ENCODE measurements around the gene SHBG.

SHBG gene

DNA sequence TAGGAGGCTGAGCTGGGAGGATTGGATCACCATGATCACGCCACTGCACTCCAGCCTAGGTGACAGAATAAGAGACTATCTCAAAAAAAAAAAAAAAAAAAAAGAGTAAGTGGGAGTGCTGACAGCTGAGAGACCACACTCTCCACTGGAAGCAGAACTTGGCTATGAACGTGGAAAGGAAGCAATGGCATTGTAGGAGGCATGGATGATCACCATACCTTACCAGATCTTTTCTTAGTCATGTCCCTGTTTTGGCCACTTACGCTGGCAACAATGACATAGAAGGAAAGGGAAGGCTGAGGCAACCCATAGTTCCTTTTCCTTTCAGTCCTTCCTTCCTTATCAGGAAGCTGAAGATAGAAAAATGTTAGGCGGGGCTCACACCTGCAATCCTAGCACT, 17.1 kb downstream of the SHBG start:
- peak; percentile 36 for DNase-seq (ENCODE audit: low spot score)

DNA sequence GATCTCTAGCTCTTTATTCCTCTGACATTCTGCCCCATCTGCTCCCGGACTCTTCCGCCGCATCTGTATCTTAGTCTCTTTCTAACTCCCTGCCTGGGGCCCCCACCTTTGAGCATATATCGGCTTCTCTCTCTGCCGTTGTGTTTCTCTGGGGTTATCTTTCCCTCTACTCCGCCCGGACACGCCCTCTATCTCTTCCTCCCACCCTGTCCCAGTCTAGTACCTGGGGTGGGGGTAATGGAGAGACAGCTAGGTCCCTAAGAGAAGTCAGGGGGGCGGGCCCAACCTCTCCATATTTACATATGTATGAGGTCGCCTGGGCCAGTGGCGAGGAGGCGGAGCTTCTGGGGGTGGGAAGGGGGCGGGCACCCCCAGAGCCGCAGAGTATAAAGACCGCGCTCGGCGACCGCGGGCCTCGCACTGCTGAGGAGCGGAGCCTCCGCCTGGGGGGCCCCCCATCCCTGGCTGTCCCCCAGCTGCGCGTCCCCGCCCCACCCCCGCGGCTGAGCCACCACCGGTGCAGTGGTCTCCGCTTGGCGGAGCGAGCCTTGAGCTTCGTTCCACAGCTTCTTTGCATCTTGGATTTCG, 20.7 kb downstream of the SHBG start, which contains the start of gene ATP1B2:
TSS of gene ATP1B2 (plus strand) at position 418 of the 588 bp plus-strand sequence. CDS start 593 bp downstream, outside the sequence.
- DNase-seq (ENCODE audit: low spot score) = peak; percentile 97

GRCh38 chr17:7651097-7651664, 21.2 kb downstream of the SHBG start:
- peak; percentile 20 for DNase-seq (ENCODE audit: low spot score)

GRCh38 chr17:7651665-7652387, 21.9 kb downstream of the SHBG start:
- DNase-seq (ENCODE audit: low spot score) = no peak

DNA sequence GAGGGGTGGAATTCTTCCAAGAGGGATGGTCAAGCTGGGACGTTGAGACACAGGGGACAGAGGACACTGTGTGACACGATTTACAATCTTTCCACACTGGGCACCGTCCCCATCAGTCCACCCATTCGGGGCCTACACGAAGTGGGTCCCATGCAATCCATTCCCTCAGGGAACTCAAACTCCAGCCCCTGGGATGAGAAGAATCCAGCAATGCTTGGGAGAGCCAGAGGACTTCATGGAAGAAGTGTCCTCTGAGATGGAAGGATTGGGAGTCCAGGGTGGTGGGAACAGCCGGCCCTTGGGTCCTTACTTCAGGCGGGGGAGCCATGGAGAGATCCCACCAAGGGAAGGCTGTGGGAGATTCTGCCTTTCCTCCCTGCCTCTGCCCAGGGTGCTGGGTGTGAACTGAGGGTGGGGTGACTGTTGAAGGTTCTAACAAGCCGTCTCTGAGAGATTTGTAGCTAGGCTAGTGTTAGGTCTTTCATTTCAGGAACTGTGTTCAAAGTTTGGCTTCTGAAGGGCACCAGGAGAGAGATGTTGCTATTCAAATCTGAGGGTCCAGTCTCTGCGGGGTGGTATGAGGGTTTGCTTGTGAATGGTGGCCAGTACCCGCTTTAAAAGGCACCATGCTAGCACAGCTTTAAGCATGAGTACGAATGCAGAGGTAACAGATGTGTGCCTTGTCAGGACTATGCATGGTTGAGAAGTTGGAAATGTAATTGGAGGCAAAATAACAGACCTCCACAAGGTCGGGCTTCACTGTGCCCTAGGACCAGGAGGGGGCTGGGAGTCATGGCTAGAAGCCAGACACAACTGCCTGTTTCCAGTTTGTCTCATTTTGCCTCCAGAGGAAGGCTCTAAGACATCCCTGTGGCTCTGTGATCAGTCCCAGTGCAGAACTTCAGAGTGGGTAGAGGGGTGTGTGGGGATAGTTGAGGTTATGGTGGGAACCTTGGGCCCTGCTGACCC, 22.7 kb downstream of the SHBG start:
- DNase-seq (ENCODE audit: low spot score) = peak; percentile 45

- no peak for DNase-seq (ENCODE audit: low spot score)
Observed at GRCh38 chr17:7654832-7655540, 25.1 kb downstream of the SHBG start.

DNA sequence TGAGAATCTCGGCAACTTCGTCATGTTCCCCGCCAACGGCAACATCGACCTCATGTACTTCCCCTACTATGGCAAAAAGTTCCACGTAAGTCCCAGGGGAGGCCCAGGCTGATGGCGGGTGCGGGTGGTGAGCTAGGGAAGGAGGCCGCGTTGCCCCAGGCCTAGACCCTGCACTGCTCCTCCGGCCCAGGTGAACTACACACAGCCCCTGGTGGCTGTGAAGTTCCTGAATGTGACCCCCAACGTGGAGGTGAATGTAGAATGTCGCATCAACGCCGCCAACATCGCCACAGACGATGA, 25.6 kb downstream of the SHBG start:
- no peak for DNase-seq (ENCODE audit: low spot score)

GRCh38 chr17:7656958-7657609, 27.1 kb downstream of the SHBG start:
- no peak for DNase-seq (ENCODE audit: low spot score)

DNA sequence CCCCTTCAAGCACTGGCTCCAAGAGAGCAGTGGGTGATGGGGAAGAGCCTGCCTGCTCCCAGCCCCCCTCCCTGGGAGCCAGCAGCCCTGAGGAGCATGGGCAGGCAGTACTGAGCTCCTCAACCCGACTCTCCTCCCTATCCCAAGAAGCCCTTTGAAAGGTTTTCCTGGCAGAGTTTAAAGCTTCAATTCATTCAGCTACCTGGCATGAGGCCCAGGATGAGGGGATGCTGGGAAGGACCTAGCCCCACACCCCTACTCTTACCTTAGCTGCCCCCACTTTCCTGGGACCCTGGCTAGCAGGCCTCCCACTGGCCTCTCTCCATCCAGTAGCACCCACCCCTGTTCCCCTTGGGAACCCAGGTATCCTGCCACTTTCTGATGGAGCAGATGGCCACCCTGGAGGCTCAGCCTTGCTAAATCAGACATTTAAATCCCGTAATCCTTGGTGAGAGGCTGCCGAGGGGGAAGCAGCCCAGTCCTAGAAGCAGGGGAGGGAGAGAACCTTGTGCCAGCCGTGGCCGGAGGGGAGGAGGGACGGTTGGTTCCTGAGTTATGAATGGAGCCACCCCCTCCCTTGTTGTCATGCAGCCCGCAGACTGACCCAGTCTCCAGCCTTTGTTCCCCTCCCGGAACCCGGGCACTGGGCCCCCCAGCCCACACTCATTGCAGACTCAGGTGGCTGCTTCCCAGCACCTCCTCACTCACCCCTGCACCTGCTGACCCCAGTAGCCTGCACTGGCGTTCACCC, 37.9 kb downstream of the SHBG start:
- no peak for DNase-seq (ENCODE audit: low spot score)

DNA sequence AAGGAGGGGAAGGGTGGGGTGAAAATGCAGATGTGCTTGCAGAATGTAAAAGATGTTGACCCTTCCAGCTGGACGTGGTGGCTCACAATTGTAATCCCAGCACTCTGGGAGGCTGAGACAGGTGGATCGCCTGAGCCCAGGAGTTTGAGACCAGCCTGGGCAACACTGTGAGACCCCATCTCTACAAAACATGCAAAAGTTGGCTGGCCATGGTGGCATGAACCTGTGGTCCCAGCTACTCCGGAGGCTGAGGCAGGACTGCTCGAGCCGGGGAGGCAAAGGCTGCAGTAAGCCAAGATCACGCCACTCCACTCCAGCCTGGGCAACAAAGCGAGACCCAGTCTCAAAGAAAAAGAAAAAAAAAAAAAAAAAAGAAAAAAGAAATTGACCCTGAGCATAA, 38.5 kb downstream of the SHBG start:
- no peak for DNase-seq (ENCODE audit: low spot score)

GRCh38 chr17:7673239-7673638, 43.3 kb downstream of the SHBG start:
- DNase-seq (ENCODE audit: low spot score) = peak; percentile 74

DNA sequence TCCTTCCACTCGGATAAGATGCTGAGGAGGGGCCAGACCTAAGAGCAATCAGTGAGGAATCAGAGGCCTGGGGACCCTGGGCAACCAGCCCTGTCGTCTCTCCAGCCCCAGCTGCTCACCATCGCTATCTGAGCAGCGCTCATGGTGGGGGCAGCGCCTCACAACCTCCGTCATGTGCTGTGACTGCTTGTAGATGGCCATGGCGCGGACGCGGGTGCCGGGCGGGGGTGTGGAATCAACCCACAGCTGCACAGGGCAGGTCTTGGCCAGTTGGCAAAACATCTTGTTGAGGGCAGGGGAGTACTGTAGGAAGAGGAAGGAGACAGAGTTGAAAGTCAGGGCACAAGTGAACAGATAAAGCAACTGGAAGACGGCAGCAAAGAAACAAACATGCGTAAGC, 45.0 kb downstream of the SHBG start:
- DNase-seq (ENCODE audit: low spot score) = no peak

- DNase-seq (ENCODE audit: low spot score) = no peak
Observed at GRCh38 chr17:7676533-7676932, 46.6 kb downstream of the SHBG start.

DNA sequence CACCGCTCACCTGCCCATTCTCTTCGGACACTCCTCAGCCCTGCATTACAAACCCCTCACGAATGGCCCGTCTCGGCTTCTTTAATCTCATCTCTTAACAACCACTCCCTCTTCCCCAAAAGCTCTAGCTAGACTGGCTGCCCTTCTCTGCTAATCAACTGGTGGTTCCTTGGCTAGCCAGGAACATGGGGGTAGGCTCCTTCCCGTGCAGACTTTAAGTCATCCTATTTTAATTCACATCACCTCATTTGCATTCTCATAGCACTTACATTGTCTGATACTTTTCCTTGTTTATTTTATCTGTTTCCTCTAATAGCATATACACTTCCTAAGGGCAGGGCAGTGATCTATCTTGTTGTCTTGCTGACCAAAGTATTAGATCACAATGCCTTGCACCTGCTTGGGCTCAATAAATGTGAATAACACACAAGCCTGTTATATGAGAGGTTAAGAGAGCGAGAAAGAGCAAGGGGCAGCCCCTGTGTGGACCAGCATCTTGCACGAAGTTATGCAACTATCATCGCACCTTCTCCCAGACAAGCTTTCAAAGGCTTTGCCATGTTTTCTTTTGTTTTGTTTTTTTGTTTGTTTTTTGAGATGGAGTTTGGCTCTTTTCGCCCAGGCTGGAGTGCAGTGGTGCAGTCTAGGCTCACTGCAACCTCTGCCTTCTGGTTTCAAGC, 47.6 kb downstream of the SHBG start:
- no peak for DNase-seq (ENCODE audit: low spot score)

Data from hematopoietic multipotent progenitor cell treated with erythropoietin and hydrocortisone succinate and interleukin-3 and kit ligand, for 15 days (in vitro differentiated cells).